GM21447 (cell line): ENCODE data around the gene C20orf202.
"Not testable (repeated sequence)": the region's sequence is repeated elsewhere in the genome, so short reads cannot be mapped to it uniquely, and the experiment has no call there.

Source experiments
- ATAC-seq: cut with Tn5 transposase; IDR thresholded peaks from one replicate; pipeline ENCODE4 v1.9.1; 2021; ENCODE audit not compliant: unreplicated experiment

Gene C20orf202

GRCh38 chr20:1242530-1242929, 39.3 kb downstream of the C20orf202 start:
- no peak for ATAC-seq

GRCh38 chr20:1245578-1245977, 42.3 kb downstream of the C20orf202 start:
- ATAC-seq: no peak

DNA sequence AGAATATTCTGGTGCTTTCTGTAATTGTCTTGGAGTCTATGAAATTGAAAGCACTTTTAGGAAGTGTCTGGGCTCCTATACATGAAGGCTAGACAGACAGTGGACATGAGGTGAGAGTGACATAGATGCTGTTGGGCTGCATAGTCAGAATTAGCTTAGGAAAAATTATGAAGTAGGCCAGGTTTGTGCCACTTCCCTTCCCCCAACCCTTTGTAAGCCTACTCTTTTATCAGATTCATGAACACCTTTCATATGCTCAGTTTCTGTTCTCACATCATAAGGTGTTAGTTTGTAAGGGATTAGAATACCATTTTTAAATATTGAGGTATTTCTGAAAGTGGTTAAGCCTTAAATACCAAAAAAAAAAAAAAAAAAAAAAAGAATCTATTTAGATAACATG, 44.4 kb downstream of the C20orf202 start:
- ATAC-seq: no peak

- not testable (repeated sequence) for ATAC-seq
Observed at GRCh38 chr20:1250282-1250681, 47.0 kb downstream of the C20orf202 start.

GRCh38 chr20:1252416-1252815, 49.2 kb downstream of the C20orf202 start:
- ATAC-seq: no peak

DNA sequence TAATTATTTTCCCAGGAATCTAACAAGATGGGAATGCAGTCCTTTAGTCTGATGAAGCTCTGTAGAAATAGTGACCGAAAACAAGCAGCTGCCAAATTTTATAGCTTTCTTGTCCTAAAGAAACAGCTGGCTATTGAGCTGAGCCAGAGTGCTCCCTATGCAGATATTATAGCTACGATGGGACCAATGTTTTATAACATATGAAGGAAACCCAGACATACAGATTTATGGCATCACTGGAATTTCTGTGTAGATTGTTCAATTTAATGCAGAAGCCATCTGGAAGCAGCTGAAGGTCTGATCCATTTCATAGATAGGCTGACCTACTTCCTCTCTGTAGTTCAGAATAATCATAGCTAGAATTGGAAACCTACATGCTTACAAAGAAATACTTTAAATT, 51.0 kb downstream of the C20orf202 start:
- ATAC-seq: no peak

GRCh38 chr20:1255675-1256074, 52.4 kb downstream of the C20orf202 start:
- no peak for ATAC-seq
